Activated CD4-positive, alpha-beta T cell treated with anti-CD3 and anti-CD28 coated beads for 36 hours (primary cell): ENCODE data around the gene PRDM5. TPM values are rescaled to one million over a fixed set of nuclear protein-coding genes. Genes with fewer than 3 reads are reported as not detected.

ENCODE experiments used
- ATAC-seq: fragments of 200-7000 bp; cut with Tn5 transposase; one replicate; pipeline ENCODE4 v1.10.0; 2021; ENCODE audit warnings: mild to moderate bottlenecking, moderate library complexity
- CTCF ChIA-PET: fragments of 350-600 bp; sonication (Branson Sonifier 250); formaldehyde crosslinking; loops from one replicate; lab custom pipeline; 2021; ENCODE audit warnings: antibody characterized with exemption; lab: Charles Lee
- POLR2A ChIA-PET: fragments of 350-600 bp; sonication (Branson Sonifier 250); formaldehyde crosslinking; loops from one replicate; lab custom pipeline; 2021; ENCODE audit warnings: antibody characterized with exemption, inconsistent platforms; lab: Charles Lee
- DNase-seq: peaks from one replicate; pipeline ENCODE4 v3.0.0-alpha.2; 2020
- H3K27ac Mint-ChIP-seq: one replicate; pipeline ENCODE4 v1.8.0; 2021; ENCODE audit warnings: mixed read lengths
- H3K27me3 Mint-ChIP-seq: one replicate; pipeline ENCODE4 v1.8.0; 2021; ENCODE audit warnings: mixed read lengths
- H3K36me3 Mint-ChIP-seq: one replicate; pipeline ENCODE4 v1.8.0; 2021; ENCODE audit warnings: low read depth, mixed read lengths
- H3K4me1 Mint-ChIP-seq: one replicate; pipeline ENCODE4 v1.8.0; 2021; ENCODE audit warnings: mixed read lengths
- H3K4me3 Mint-ChIP-seq: one replicate; pipeline ENCODE4 v1.8.0; 2021; ENCODE audit warnings: mild to moderate bottlenecking, moderate library complexity, mixed read lengths
- H3K9me3 Mint-ChIP-seq: one replicate; pipeline ENCODE4 v1.8.0; 2021; ENCODE audit warnings: low read depth, mixed read lengths
- intact Hi-C, 2 experiments: fragments of 100-400 bp; cut with DNase I in 1 of 2; cut with micrococcal nuclease in 1 of 2; formaldehyde crosslinking; loops; one replicate each; pipeline versions ENCODE4 v1.14.2 to v1.15.1; 2022 to 2024; cut with DNase I, micrococcal nuclease
- total RNA-seq, 2 experiments: library from RNA; stranded (reverse); gene quantifications; one replicate each; pipeline ENCODE4 v1.2.3, GENCODE V29; 2021

Gene PRDM5
- total RNA-seq, 2 experiments from 2014 or later, result 0.05 TPM; not detected in 1

DNA sequence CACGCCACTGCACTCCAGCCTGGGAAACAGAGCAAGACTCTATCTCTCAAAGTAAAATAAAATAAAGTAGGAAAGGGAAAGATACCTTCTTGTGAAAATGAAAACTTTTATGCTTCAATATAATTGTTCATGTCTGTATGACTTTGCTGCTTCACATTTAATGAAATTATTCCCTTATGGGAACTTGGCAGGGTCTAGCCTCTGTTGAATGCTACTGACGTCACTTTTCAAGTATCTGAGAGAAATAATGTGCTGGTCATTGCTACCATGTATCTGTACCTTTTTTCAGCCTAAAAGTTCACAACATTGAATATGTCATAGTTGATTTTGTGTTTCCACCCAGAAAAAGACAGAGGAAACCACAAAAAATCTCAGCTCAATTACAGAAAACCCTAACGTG is 65.2 kb downstream of the PRDM5 start:
- ATAC-seq (no peak), DNase-seq (no peak)
- Mint-ChIP-seq H3K4me1 (peaks cover 7% of the 10 kb centered on the region), H3K9me3 (no peaks in the 10 kb centered on the region), H3K4me3 (no peak overlapping the region), H3K36me3 (no peaks in the 10 kb centered on the region), H3K27ac (no peak overlapping the region), H3K27me3 (peaks cover 5% of the 10 kb centered on the region)
- intact Hi-C loops, result no loop called here
- POLR2A ChIA-PET, result no interaction called here
- CTCF ChIA-PET, result interaction anchor here (0.9 to 1.0 kb wide), 2 partner anchors 15 to 52 kb away, joined by 3 to 4 read pairs; no protein-coding TSS in a partner anchor

DNA sequence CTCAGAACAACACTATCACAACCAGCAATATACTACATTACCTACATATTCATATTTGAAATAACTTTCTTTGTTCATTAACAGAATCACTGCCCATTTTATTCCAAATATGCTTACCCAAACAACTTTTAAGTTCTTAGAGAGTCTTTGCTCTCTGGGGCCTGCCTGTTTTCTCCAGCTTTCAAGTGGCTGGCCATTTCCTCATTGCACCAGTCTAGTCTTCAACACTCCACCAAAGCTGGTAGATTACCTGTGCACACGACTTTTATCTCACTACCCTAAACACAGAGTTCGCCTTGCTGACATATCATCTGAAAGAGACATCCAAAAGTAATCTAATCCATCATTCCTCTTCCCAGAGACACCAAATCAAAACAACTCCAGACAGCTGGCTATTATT is 66.2 kb downstream of the PRDM5 start:
- H3K4me3 Mint-ChIP-seq, result no peak overlapping the region

GRCh38 chr4:120855307-120856001 is 67.1 kb downstream of the PRDM5 start:
- no peak overlapping the region for H3K27ac Mint-ChIP-seq
- intact Hi-C loops, result no loop called here
- POLR2A ChIA-PET, result no interaction called here
- H3K27me3 Mint-ChIP-seq, result peaks cover 5% of the 10 kb centered on the region
- DNase-seq (no peak), ATAC-seq (peak; percentile 66)
- H3K36me3 Mint-ChIP-seq, result no peaks in the 10 kb centered on the region
- H3K4me3 Mint-ChIP-seq, result no peak overlapping the region
- H3K9me3 Mint-ChIP-seq, result no peaks in the 10 kb centered on the region
- H3K4me1 Mint-ChIP-seq, result peaks cover 7% of the 10 kb centered on the region
- CTCF ChIA-PET, result interaction anchor here (0.7 kb wide), 1 partner anchor 701 kb away, joined by 3 read pairs; no protein-coding TSS in a partner anchor

More for the DNA sequence above, 66.2 kb downstream of the PRDM5 start:
- H3K27ac Mint-ChIP-seq, result no peak overlapping the region
- H3K9me3 Mint-ChIP-seq, result no peaks in the 10 kb centered on the region
- no peak for DNase-seq
- ChIA-PET POLR2A (no interaction called here), CTCF (interaction anchor here (0.7 to 1.0 kb wide), 2 partner anchors 51 to 702 kb away, joined by 3 read pairs; no protein-coding TSS in a partner anchor)
- intact Hi-C loops, result no loop called here
- H3K27me3 Mint-ChIP-seq, result peaks cover 5% of the 10 kb centered on the region
- H3K4me1 Mint-ChIP-seq, result peaks cover 7% of the 10 kb centered on the region
- no peak for ATAC-seq
- H3K36me3 Mint-ChIP-seq, result no peaks in the 10 kb centered on the region

GRCh38 chr4:120853161-120853935 is 69.2 kb downstream of the PRDM5 start:
- Mint-ChIP-seq H3K4me3 (no peak overlapping the region), H3K36me3 (no peaks in the 10 kb centered on the region), H3K4me1 (peaks cover 7% of the 10 kb centered on the region), H3K27me3 (peaks cover 2% of the 10 kb centered on the region), H3K9me3 (no peaks in the 10 kb centered on the region), H3K27ac (no peak overlapping the region)
- ChIA-PET POLR2A (no interaction called here), CTCF (no interaction called here)
- intact Hi-C loops, result no loop called here
- ATAC-seq, result no peak
- no peak for DNase-seq

DNA sequence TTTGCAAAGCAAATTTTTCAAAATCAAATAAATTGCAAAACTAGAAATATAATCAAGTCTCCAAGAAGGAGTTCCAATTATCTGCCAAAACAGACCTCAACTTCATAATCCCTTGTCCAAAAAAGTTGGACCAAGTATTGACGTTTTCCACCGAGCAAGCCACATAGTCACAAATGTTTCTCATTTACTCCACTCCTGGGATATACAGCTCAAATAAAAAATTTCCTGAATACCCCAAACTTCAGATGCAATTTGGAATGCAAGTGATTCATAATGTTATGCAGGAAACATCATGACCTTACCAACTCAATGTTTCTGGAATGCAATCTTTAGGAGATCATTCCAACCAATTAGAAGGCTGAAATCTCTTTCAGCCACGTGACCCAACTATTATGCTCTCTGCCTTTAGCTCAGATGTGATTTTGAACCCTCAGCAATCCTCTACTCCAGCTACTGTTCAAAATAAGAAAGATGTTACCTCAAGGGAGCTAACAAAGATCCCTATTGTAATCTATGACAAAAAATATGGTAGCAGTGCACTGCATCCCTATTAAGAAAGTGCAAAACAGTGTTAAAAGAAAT is 72.4 kb downstream of the PRDM5 start:
- ChIA-PET POLR2A (no interaction called here), CTCF (interaction anchor here (0.7 to 1.5 kb wide), 2 partner anchors 24 to 51 kb away, joined by 3 read pairs; no protein-coding TSS in a partner anchor)
- Mint-ChIP-seq H3K4me1 (peaks cover 9% of the 10 kb centered on the region), H3K4me3 (no peak overlapping the region), H3K27me3 (peaks cover 2% of the 10 kb centered on the region), H3K9me3 (no peaks in the 10 kb centered on the region), H3K27ac (no peak overlapping the region), H3K36me3 (no peaks in the 10 kb centered on the region)
- no peak for ATAC-seq
- DNase-seq, result no peak
- intact Hi-C loops, result no loop called here

DNA sequence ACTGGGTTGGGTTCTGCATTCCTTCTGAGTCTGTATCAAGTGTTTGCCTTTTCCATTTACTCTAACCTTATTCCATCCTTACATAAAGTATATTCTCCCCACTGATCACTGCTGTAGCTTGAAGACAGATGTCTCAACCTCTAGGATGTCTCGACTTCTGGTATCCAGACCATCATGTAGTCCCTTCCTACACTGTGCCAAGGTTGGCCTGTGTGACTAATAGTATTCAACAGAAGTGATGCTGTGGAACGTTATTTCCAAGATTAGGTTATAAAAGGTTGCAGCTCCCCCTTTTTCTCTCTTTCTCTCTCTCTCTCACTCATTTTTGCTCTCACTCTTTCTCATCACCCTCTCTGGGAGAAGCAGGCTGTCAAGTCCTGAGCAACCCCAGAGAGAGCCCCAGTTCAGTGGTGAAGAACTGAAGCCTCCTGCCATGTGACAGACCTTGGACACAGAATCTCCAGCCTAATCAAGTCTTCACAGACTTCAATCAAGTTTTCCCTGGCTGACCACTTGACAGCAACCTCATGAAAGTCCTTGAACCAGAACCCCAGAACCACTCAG is 75.4 kb downstream of the PRDM5 start:
- CTCF ChIA-PET, result interaction anchor here (0.7 kb wide), 1 partner anchor 131 kb away, joined by 3 read pairs; no protein-coding TSS in a partner anchor
- POLR2A ChIA-PET, result interaction anchor here (0.6 kb wide), 2 partner anchors 114 to 259 kb away, joined by 3 read pairs; no protein-coding TSS in a partner anchor
- DNase-seq (no peak), ATAC-seq (peak; percentile 35)
- Mint-ChIP-seq H3K27ac (no peak overlapping the region), H3K36me3 (no peaks in the 10 kb centered on the region), H3K4me3 (no peak overlapping the region), H3K9me3 (no peaks in the 10 kb centered on the region), H3K27me3 (peaks cover 2% of the 10 kb centered on the region), H3K4me1 (peaks cover 20% of the 10 kb centered on the region)
- intact Hi-C loops, result loop anchor here in 1 of 2 experiments (10.0 kb wide), 1 partner anchor 198 kb away; no protein-coding TSS in a partner anchor

GRCh38 chr4:120844528-120844921 is 78.0 kb downstream of the PRDM5 start:
- Mint-ChIP-seq H3K36me3 (no peaks in the 10 kb centered on the region), H3K9me3 (no peaks in the 10 kb centered on the region), H3K4me3 (no peak overlapping the region), H3K27ac (no peak overlapping the region), H3K4me1 (peaks cover 20% of the 10 kb centered on the region), H3K27me3 (peaks cover 3% of the 10 kb centered on the region)
- intact Hi-C loops, result loop anchor here in 1 of 2 experiments (10.0 kb wide), 1 partner anchor 200 kb away; no protein-coding TSS in a partner anchor
- peak; percentile 76 for ATAC-seq
- CTCF ChIA-PET, result interaction anchor here (0.8 to 1.5 kb wide), 3 partner anchors 10 to 25 kb away, joined by 3 to 5 read pairs (median 4); no protein-coding TSS in a partner anchor
- DNase-seq, result peak; percentile 22
- POLR2A ChIA-PET, result interaction anchor here (0.6 kb wide), 2 partner anchors 86 to 146 kb away, joined by 5 read pairs; no protein-coding TSS in a partner anchor

- ChIA-PET CTCF (interaction anchor here (0.8 to 1.5 kb wide), 3 partner anchors 9 to 24 kb away, joined by 3 to 5 read pairs (median 4); no protein-coding TSS in a partner anchor), POLR2A (no interaction called here)
- Mint-ChIP-seq H3K27me3 (peaks cover 3% of the 10 kb centered on the region), H3K4me1 (peaks cover 20% of the 10 kb centered on the region), H3K27ac (no peak overlapping the region), H3K9me3 (no peaks in the 10 kb centered on the region), H3K36me3 (no peaks in the 10 kb centered on the region), H3K4me3 (no peak overlapping the region)
- intact Hi-C loops, result loop anchor here in 1 of 2 experiments (10.0 kb wide), 1 partner anchor 201 kb away; no protein-coding TSS in a partner anchor
- DNase-seq (peak; percentile 39), ATAC-seq (no peak)
Measured at GRCh38 chr4:120843849-120844527, 78.5 kb downstream of the PRDM5 start.

- DNase-seq (no peak), ATAC-seq (no peak)
- intact Hi-C loops, result loop anchor here in 1 of 2 experiments (10.0 kb wide), 1 partner anchor 203 kb away; no protein-coding TSS in a partner anchor
- ChIA-PET POLR2A (no interaction called here), CTCF (interaction anchor here (0.5 to 1.8 kb wide), 2 partner anchors 15 to 23 kb away, joined by 3 to 4 read pairs; no protein-coding TSS in a partner anchor)
- Mint-ChIP-seq H3K27me3 (peaks cover 1% of the 10 kb centered on the region), H3K36me3 (no peaks in the 10 kb centered on the region), H3K27ac (no peak overlapping the region), H3K4me3 (no peak overlapping the region), H3K4me1 (peaks cover 15% of the 10 kb centered on the region), H3K9me3 (no peaks in the 10 kb centered on the region)
Measured at GRCh38 chr4:120842031-120842430, 80.5 kb downstream of the PRDM5 start.

GRCh38 chr4:120841580-120841979 is 80.9 kb downstream of the PRDM5 start:
- CTCF ChIA-PET, result interaction anchor here (1.8 kb wide), 1 partner anchor 16 kb away, joined by 4 read pairs; no protein-coding TSS in a partner anchor
- Mint-ChIP-seq H3K4me3 (no peak overlapping the region), H3K9me3 (no peaks in the 10 kb centered on the region), H3K36me3 (no peaks in the 10 kb centered on the region), H3K27ac (no peak overlapping the region), H3K27me3 (peaks cover 1% of the 10 kb centered on the region), H3K4me1 (peaks cover 13% of the 10 kb centered on the region)
- intact Hi-C loops, result loop anchor here in 1 of 2 experiments (10.0 kb wide), 1 partner anchor 203 kb away; no protein-coding TSS in a partner anchor
- POLR2A ChIA-PET, result no interaction called here
- DNase-seq, result no peak
- ATAC-seq, result no peak
